VCaP (cell line): Measurements from ENCODE around the gene EPG5.

Experiments used
- H3K27ac ChIP-seq: fragments of 450-650 bp; 2 replicates; pipeline ENCODE4 v1.5.1; 2017
- TF ChIP-seq, protein P1 (sequence below): fragments of 450-650 bp; conservative IDR thresholded peaks from 2 replicates; pipeline ENCODE4 v1.5.1; 2017; ENCODE audit warnings: mild to moderate bottlenecking, moderate library complexity

EPG5 gene

GRCh38 chr18:45935591-45936335, 31.4 kb downstream of the EPG5 start:
- TF ChIP-seq, protein P1, sequence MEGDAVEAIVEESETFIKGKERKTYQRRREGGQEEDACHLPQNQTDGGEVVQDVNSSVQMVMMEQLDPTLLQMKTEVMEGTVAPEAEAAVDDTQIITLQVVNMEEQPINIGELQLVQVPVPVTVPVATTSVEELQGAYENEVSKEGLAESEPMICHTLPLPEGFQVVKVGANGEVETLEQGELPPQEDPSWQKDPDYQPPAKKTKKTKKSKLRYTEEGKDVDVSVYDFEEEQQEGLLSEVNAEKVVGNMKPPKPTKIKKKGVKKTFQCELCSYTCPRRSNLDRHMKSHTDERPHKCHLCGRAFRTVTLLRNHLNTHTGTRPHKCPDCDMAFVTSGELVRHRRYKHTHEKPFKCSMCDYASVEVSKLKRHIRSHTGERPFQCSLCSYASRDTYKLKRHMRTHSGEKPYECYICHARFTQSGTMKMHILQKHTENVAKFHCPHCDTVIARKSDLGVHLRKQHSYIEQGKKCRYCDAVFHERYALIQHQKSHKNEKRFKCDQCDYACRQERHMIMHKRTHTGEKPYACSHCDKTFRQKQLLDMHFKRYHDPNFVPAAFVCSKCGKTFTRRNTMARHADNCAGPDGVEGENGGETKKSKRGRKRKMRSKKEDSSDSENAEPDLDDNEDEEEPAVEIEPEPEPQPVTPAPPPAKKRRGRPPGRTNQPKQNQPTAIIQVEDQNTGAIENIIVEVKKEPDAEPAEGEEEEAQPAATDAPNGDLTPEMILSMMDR, result no peak
- no peak overlapping the region for H3K27ac ChIP-seq

DNA sequence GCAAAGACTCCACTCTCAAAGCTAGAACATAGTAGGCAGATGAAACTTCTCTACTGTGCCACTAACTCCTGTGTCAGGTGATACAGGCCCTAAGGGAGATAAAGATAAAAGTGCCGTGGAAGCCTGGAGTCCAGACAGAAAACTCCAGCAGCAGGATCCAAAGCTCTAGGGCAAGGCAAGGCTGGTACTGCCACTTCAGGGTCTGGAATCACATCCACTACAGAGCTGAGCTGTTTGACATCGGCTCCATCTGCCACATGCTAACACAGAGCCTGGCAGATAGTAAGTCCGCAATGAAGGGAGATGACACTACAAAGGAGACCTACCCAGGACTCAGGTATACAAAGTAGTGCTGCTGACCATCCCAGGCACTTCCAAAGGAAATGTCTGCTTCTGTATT, 34.4 kb downstream of the EPG5 start:
- TF ChIP-seq, protein P1, result no peak
- no peak overlapping the region for H3K27ac ChIP-seq

DNA sequence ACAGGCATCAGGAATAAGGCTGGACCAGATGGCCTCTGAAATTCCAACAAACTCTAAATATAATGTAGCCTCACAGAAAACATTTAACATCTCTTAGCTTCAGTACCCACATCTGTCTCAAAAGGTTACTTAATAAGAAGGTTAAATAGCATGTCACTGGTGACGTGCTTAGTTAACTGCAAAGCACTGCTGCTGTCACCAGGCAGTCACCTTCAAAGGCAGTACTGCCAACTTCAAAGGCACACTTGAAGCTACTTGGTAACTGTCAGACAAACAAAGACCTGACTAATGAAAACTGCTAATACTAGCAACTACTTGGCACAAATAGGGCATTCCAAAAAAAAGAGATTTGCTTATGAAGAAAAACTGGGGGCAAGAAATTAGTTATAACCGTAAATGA, 36.2 kb downstream of the EPG5 start:
- H3K27ac ChIP-seq, result no peak overlapping the region
- TF ChIP-seq, protein P1, result no peak

- H3K27ac ChIP-seq, result no peak overlapping the region
- TF ChIP-seq, protein P1, result no peak
Measured at GRCh38 chr18:45926691-45927090, 40.4 kb downstream of the EPG5 start.

DNA sequence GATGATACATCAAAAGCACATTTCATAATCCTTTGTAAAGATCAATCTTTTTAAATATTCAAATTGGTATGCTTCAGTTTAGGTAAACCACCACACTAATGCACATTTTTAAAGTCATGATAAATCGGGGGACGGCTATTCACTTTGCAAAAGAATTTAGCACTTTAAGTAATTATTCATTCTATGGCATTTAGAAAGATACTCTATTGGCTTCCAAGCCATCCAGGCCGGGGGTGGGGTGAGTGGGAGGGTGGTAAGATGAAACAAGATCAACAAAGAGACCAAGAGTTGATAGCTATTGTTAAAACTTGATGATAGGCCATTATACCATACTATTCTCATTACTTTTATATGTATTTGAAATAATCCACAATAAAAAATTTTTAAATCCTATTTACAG, 41.0 kb downstream of the EPG5 start:
- no peak overlapping the region for H3K27ac ChIP-seq
- TF ChIP-seq, protein P1, result no peak

- TF ChIP-seq, protein P1, result no peak
Measured at GRCh38 chr18:45923138-45923537, 44.0 kb downstream of the EPG5 start.

GRCh38 chr18:45920367-45920766, 46.8 kb downstream of the EPG5 start:
- TF ChIP-seq, protein P1, result no peak
- peak overlapping the region; percentile 85 for H3K27ac ChIP-seq

More at GRCh38 chr18:45923138-45923537, 44.0 kb downstream of the EPG5 start:
- H3K27ac ChIP-seq, result no peak overlapping the region
